ENCODE measurements around the gene C16orf74. TPM values are rescaled to one million over a fixed set of nuclear protein-coding genes. Genes with fewer than 3 reads are reported as not detected.

Gene C16orf74
- total and polyA plus RNA-seq, 2 of the 13 experiments (the other 11 are each of a cell fraction or from before 2014, with no cell fraction given), result 0.13 to 0.29 TPM

GRCh38 chr16:85755929-85756768 is 5.3 kb upstream of the C16orf74 start:
- H3K79me2 ChIP-seq (ENCODE audit: insufficient read depth, low read length), result no peaks in the 10 kb centered on the region
- H4K20me1 ChIP-seq (ENCODE audit: insufficient read depth, low read length), result peaks cover 8% of the 10 kb centered on the region; the same call in 1 of the 2 replicates
- H3K4me3 ChIP-seq (replicated peaks in 1 of 3; ENCODE audit: insufficient read depth in 1 of 3, low read depth in 2 of 3, low read length in 3 of 3), result no peak overlapping the region
- peaks cover 31 to 86% of the 10 kb centered on the region in 2 experiments for H3K27me3 ChIP-seq (ENCODE audit: control insufficient read depth in 1 of 2, insufficient read depth in 2 of 2, low read length in 2 of 2)
- H3K4me1 ChIP-seq (ENCODE audit: insufficient read depth, low read length), result 0 out of 2 replicates have a peak, but pooled peaks cover 15% of the 10 kb centered on the region
- no peaks in the 10 kb centered on the region for H3K9me3 ChIP-seq (ENCODE audit: low read length)
- BruUV-seq (replicated peaks), result no TSS peak
- H3K9ac ChIP-seq (ENCODE audit: insufficient read depth, low read depth, low read length), result no peak overlapping the region
- POLR2A ChIA-PET, result no interaction called here
- no peak for DNase-seq (ENCODE audit: low spot score)
- 0 out of 4 replicates have a peak, but pooled peaks of 1 of the 2 experiments have one; percentile 32 for TF ChIP-seq KLF16 (CRISPR knock-in tag; IDR thresholded peaks at IDR 0.05)
- TF ChIP-seq ZNF737 (CRISPR knock-in tag; IDR thresholded peaks at IDR 0.05; ENCODE audit: borderline replicate concordance), result no peak
- in situ Hi-C loops (cut with HindIII; ENCODE audit: extremely low pct_ligation_motif_present, low pct_unique_long_range_greater_than_20kb), result no loop called here
- H3K4me2 ChIP-seq (ENCODE audit: low read depth, low read length), result no peak overlapping the region
- no peak overlapping the region for H2AFZ ChIP-seq (ENCODE audit: low read length)
- CTCF ChIA-PET (ENCODE audit: low intra/inter-chr PET ratio, low total read pairs), result no interaction called here
- FAIRE-seq, result no peak
- no peak overlapping the region for H3K27ac ChIP-seq (ENCODE audit: extremely low read length, insufficient read depth, low read length)
- ATAC-seq, result no peak
- WGBS (ENCODE audit: low lambda C conversion rate), result 29% methylated on average over 23 of the region's 25 CpGs
- intact Hi-C loops (cut with micrococcal nuclease; ENCODE audit: unreplicated experiment), result no loop called here
- no peaks in the 10 kb centered on the region for H3K36me3 ChIP-seq (replicated peaks in 1 of 2; ENCODE audit: control insufficient read depth in 1 of 2, insufficient read depth in 2 of 2, low read length in 2 of 2)

GRCh38 chr16:85754413-85754812 is 3.5 kb upstream of the C16orf74 start:
- H3K27ac ChIP-seq (ENCODE audit: extremely low read length, insufficient read depth, low read length), result no peak overlapping the region
- no peak overlapping the region for H2AFZ ChIP-seq (ENCODE audit: low read length)
- H3K4me3 ChIP-seq (replicated peaks in 1 of 3; ENCODE audit: insufficient read depth in 1 of 3, low read depth in 2 of 3, low read length in 3 of 3), result no peak overlapping the region
- in situ Hi-C loops (cut with HindIII; ENCODE audit: extremely low pct_ligation_motif_present, low pct_unique_long_range_greater_than_20kb), result no loop called here
- DNase-seq (ENCODE audit: low spot score), result no peak
- H4K20me1 ChIP-seq (ENCODE audit: insufficient read depth, low read length), result peaks cover 8% of the 10 kb centered on the region; the same call in 1 of the 2 replicates
- 0 out of 2 replicates have a peak, but pooled peaks cover 22% of the 10 kb centered on the region for H3K4me1 ChIP-seq (ENCODE audit: insufficient read depth, low read length)
- no TSS peak for BruUV-seq (replicated peaks)
- FAIRE-seq, result no peak
- ATAC-seq, result no peak
- H3K9me3 ChIP-seq (ENCODE audit: low read length), result no peaks in the 10 kb centered on the region
- H3K4me2 ChIP-seq (ENCODE audit: low read depth, low read length), result no peak overlapping the region
- H3K36me3 ChIP-seq (replicated peaks in 1 of 2; ENCODE audit: control insufficient read depth in 1 of 2, insufficient read depth in 2 of 2, low read length in 2 of 2), result no peaks in the 10 kb centered on the region
- CTCF ChIA-PET (ENCODE audit: low intra/inter-chr PET ratio, low total read pairs), result no interaction called here
- intact Hi-C loops (cut with micrococcal nuclease; ENCODE audit: unreplicated experiment), result no loop called here
- POLR2A ChIA-PET, result no interaction called here
- no peaks in the 10 kb centered on the region for H3K79me2 ChIP-seq (ENCODE audit: insufficient read depth, low read length)
- 43% methylated on average over 7 of the region's 7 CpGs for WGBS (ENCODE audit: low lambda C conversion rate)
- H3K27me3 ChIP-seq (ENCODE audit: control insufficient read depth in 1 of 2, insufficient read depth in 2 of 2, low read length in 2 of 2), result peaks cover 37 to 87% of the 10 kb centered on the region in 2 experiments
- no peak overlapping the region for H3K9ac ChIP-seq (ENCODE audit: insufficient read depth, low read depth, low read length)
- no peak for TF ChIP-seq ARID5B (CRISPR knock-in tag; IDR thresholded peaks at IDR 0.05)
- no peak for TF ChIP-seq CC2D1A (CRISPR knock-in tag; IDR thresholded peaks at IDR 0.05)
- no peak for TF ChIP-seq ZFP41 (CRISPR knock-in tag; IDR thresholded peaks at IDR 0.05; ENCODE audit: borderline replicate concordance)
- TF ChIP-seq KDM6A (CRISPR knock-in tag; IDR thresholded peaks at IDR 0.05; ENCODE audit: low read depth), result no peak
- no peak for TF ChIP-seq TAF1 (CRISPR knock-in tag; IDR thresholded peaks at IDR 0.05)
- TF ChIP-seq PHB2 (IDR thresholded peaks at IDR 0.05; ENCODE audit: partially characterized antibody), result no peak
- TF ChIP-seq ZNF232 (CRISPR knock-in tag; IDR thresholded peaks at IDR 0.05; ENCODE audit: borderline replicate concordance), result no peak
- no peak for TF ChIP-seq ZBTB39 (CRISPR knock-in tag; IDR thresholded peaks at IDR 0.05)
- TF ChIP-seq ZNF747 (CRISPR knock-in tag; IDR thresholded peaks at IDR 0.05; ENCODE audit: borderline replicate concordance), result no peak
- no peak for TF ChIP-seq NBN (conservative IDR thresholded peaks at IDR 0.05)
